ENCODE data around the gene TRIM59. TPM values are rescaled to one million over a fixed set of nuclear protein-coding genes. Genes with fewer than 3 reads are reported as not detected.

TRIM59 gene
- total RNA-seq, 4 donors from 2014 or later = 4.3 to 11.1 (median 6.7) TPM

- Histone ChIP-seq H3K27me3 (no peaks in the 10 kb centered on the region), H3K27ac (no peak overlapping the region), H3K36me3 (no peaks in the 10 kb centered on the region), H3K4me3 (no peak overlapping the region), H3K9me3 (no peaks in the 10 kb centered on the region), H3K4me1 (peaks cover 4% of the 10 kb centered on the region)
- 81% methylated on average over 6 of the region's 6 CpGs for WGBS
- TF ChIP-seq POLR2AphosphoS5 (IDR thresholded peaks at IDR 0.05) (no peak), CTCF (IDR thresholded peaks at IDR 0.05) (no peak), EP300 (IDR thresholded peaks at IDR 0.05) (no peak), POLR2A (IDR thresholded peaks at IDR 0.05) (no peak)
- no peak for DNase-seq (ENCODE audit: low spot score in 2 of 2)
These were observed 32.3 kb upstream of the TRIM59 start for GRCh38 chr3:160481856-160482255.

DNA sequence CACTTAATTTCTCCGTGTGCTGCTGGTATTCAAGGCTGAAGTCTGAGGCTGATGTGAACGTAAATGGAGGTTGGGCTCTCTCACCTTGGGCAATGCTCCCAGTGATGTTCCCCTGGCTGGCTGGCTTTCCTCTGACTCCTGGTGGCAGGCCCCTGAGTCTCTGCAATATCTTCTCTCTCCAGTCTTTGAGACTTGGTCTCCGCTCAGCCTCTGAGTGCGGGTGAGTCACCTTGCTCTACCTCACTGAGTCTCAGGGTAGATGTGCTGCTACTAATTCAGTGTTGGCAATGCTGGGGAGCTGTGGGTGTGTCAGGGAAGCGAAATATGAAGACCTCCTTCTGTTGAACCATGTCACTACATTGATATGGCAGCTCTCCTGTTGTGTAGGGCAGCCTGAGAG lies 31.3 kb upstream of the TRIM59 start:
- Histone ChIP-seq H3K4me1 (peaks cover 1% of the 10 kb centered on the region), H3K36me3 (no peaks in the 10 kb centered on the region), H3K4me3 (no peak overlapping the region), H3K9me3 (no peaks in the 10 kb centered on the region), H3K27me3 (no peaks in the 10 kb centered on the region), H3K27ac (no peak overlapping the region)
- WGBS = 91% methylated on average over 5 of the region's 5 CpGs
- no peak for TF ChIP-seq POLR2AphosphoS5 (IDR thresholded peaks at IDR 0.05)
- no peak for TF ChIP-seq EP300 (IDR thresholded peaks at IDR 0.05)
- no peak for TF ChIP-seq CTCF (IDR thresholded peaks at IDR 0.05)
- no peak for DNase-seq (ENCODE audit: low spot score in 2 of 2)

GRCh38 chr3:160479376-160479775 lies 29.8 kb upstream of the TRIM59 start:
- no peak overlapping the region for H3K27ac ChIP-seq
- no peaks in the 10 kb centered on the region for H3K9me3 ChIP-seq
- no peak overlapping the region for H3K4me3 ChIP-seq
- no peak for DNase-seq (ENCODE audit: low spot score in 2 of 2)
- no peaks in the 10 kb centered on the region for H3K36me3 ChIP-seq
- TF ChIP-seq POLR2A (IDR thresholded peaks at IDR 0.05) (no peak), EP300 (IDR thresholded peaks at IDR 0.05) (no peak), POLR2AphosphoS5 (IDR thresholded peaks at IDR 0.05) (no peak), CTCF (IDR thresholded peaks at IDR 0.05) (no peak)
- H3K4me1 ChIP-seq = no peaks in the 10 kb centered on the region
- no peaks in the 10 kb centered on the region for H3K27me3 ChIP-seq
- 90% methylated on average over 10 of the region's 10 CpGs for WGBS

GRCh38 chr3:160478338-160478737 lies 28.8 kb upstream of the TRIM59 start:
- 69% methylated on average over 5 of the region's 5 CpGs for WGBS
- no peaks in the 10 kb centered on the region for H3K36me3 ChIP-seq
- H3K9me3 ChIP-seq = no peaks in the 10 kb centered on the region
- no peak overlapping the region for H3K27ac ChIP-seq
- no peak overlapping the region for H3K4me3 ChIP-seq
- no peak for TF ChIP-seq EP300 (IDR thresholded peaks at IDR 0.05)
- no peaks in the 10 kb centered on the region for H3K27me3 ChIP-seq
- no peak for DNase-seq (ENCODE audit: low spot score in 2 of 2)
- H3K4me1 ChIP-seq = no peaks in the 10 kb centered on the region

DNA sequence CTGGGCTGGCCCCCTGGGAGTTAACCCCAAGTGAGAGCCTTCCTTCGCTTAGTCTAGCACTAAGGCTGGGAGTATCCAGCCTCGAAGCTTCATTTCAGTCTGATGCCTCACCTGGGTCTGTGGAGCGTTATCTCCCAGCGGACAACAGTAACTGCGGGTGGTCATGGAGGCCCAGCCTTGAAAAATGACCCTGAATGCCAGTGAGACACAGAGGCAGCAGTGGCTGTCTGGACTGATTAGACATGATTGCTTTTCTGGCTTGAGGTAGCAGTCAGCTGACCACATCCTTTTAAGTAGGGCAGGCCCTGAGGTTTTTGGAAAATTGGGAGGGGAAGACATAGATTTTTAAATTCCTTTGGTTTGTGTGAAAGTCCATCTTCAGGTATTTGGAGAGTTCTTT lies 28.2 kb upstream of the TRIM59 start:
- Histone ChIP-seq H3K36me3 (no peaks in the 10 kb centered on the region), H3K27me3 (no peaks in the 10 kb centered on the region), H3K4me1 (no peaks in the 10 kb centered on the region), H3K27ac (no peak overlapping the region), H3K4me3 (no peak overlapping the region), H3K9me3 (no peaks in the 10 kb centered on the region)
- DNase-seq (ENCODE audit: low spot score in 2 of 2) = no peak
- WGBS = no CpG with 5 or more reads among the region's 5 CpGs
- TF ChIP-seq POLR2AphosphoS5 (IDR thresholded peaks at IDR 0.05) = no peak
- no peak for TF ChIP-seq POLR2A (IDR thresholded peaks at IDR 0.05)
- no peak for TF ChIP-seq EP300 (IDR thresholded peaks at IDR 0.05)
- no peak for TF ChIP-seq CTCF (IDR thresholded peaks at IDR 0.05)

- TF ChIP-seq POLR2AphosphoS5 (IDR thresholded peaks at IDR 0.05) = no peak
- Histone ChIP-seq H3K27ac (no peak overlapping the region), H3K4me1 (no peaks in the 10 kb centered on the region), H3K36me3 (no peaks in the 10 kb centered on the region), H3K9me3 (no peaks in the 10 kb centered on the region), H3K27me3 (no peaks in the 10 kb centered on the region), H3K4me3 (no peak overlapping the region)
- no peak for DNase-seq (ENCODE audit: low spot score in 2 of 2)
- 94% methylated on average over 2 of the region's 2 CpGs for WGBS
These were observed 26.3 kb upstream of the TRIM59 start for GRCh38 chr3:160475884-160476283.

All from suprapubic skin (tissue), 4 donors.